ENCODE data around the gene ROBO1.

ROBO1 gene

DNA sequence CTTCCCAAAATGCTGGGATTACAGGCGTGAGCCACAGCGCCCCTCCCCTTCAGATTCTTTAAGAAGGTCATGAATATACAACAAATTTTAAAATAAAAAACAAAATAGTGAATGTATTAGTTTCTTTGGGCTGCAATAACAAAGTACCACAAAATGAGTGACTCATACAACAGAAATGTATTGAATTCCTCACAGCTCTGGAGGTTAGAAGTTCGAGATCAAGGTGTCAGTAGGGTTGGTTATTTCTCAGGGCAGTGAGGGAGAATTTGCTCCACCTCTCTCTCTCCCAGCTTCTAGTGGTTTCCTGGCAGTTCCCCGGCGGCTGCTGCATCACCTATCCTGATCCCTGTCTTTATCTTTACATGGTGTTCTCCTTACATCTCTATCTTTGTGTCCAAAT, 804.0 kb downstream of the ROBO1 start:
- no peak for DNase-seq

DNA sequence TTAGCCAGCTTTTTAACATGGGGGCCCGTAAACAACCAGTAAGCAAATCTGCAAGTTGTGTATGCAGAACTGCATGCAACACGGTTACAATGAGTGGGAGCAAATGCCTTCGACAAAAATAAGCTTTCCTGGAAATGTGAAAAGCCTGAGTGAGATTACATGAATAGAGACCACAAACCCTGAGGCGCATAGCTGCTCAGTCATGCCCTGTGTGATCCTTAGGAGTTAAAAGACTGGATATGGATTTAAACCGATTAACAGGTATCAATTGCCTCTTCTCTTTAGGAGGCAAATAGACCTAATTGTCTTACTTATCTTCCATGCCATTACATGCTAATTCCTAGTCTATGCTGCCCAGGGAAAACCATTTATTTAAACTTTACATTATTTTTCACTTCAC, 810.3 kb downstream of the ROBO1 start:
- no peak for DNase-seq

DNA sequence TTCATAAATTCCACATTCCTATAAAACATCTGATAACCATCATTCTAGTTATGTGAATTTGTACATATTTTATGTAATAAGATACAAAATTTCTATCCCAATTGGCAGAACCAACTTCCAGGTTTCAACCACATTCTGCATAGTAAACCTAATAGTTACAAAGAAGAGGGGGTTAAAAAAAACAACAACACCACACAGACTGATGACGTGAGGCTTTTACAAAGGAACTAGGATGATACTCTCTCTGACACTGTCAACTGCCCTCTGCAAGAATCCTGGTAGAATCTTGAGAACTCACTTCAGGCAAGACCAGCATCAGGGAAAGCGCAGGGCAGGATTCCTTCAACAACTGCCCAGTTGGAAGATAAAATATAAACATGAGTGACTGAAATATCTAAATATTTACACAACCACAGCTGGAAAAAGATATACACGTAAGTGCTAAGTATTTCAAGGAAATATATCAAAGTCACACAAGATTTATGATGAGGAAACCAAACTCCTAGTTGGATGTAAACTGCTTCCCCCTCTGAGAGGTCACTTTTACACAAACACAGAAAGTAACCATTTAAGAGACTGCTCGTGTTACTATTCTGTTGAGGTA, 816.4 kb downstream of the ROBO1 start:
- no peak for DNase-seq

DNA sequence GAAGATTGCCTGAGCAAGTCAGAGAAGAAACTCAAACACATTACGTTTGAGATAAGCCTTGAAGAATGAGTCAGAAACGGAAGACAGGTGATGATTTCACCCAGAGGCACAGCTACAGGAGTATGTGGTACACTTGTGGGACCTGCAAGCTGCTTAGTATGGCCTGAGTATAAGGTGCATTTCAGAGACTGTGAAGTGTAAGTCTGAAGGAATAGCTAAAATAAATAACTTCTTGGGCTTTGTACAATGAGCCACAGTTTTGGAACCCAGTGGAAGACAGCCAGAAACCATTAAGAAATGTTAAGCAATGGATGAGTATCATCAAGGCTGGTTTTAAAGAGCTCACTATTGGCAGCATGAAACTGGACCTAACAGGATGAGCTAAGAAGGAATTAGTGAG, 826.2 kb downstream of the ROBO1 start:
- DNase-seq = no peak

DNA sequence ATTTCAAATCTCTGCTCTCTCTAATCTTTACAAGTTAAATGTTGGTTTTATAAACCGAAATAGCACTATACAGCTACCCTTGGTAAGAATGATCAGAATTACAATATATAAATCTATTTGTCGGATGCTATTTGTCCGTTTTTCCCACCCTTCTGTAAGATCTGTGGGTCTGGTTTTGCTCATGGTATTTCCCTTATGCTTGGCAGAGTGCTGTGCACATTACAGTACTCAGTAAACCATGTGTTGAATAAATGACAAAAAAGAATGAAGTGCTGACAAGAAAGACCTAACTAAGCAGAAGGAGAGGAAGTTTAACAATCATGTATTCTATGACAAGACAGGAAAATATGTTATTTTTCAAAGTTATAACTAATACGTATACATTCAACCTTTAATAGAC, 827.2 kb downstream of the ROBO1 start:
- DNase-seq = no peak

DNA sequence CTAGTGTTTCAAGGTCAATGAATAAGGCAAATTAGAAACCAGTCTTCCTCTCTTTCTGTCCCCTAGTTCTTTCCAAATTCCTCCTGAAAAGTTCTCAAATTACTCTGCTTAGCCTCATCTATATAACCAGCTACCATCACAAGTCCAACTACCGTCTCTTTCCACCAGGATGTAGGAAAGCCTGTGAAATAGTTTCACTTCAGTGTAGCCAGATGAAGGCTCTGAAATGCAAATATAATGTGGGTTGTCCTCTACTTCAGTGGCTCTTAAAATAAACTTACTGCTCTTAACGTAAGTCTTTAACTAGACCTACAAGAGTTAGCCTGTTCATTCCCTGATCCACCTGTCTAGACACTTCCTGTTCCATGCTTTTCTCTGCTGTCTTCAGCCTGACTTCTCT, 827.7 kb downstream of the ROBO1 start:
- no peak for DNase-seq

DNA sequence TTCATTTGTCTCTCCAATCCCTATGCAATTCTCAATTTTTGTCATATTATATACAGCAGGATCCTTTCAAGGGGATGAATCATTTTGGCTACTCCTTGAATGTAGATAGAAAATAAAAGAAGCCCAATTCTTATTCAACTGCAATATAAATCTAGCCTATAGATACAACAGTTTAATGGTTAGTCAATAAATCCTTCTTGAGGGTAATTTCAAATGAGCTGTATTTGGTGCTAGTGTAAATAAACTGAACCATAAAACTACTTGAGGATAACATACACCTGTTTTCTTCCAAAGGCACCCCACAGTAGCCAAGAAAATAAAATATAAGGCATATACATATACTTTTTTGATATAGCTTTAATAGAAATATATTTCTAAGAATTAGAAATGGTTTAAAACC, 830.3 kb downstream of the ROBO1 start:
- DNase-seq = no peak

DNA sequence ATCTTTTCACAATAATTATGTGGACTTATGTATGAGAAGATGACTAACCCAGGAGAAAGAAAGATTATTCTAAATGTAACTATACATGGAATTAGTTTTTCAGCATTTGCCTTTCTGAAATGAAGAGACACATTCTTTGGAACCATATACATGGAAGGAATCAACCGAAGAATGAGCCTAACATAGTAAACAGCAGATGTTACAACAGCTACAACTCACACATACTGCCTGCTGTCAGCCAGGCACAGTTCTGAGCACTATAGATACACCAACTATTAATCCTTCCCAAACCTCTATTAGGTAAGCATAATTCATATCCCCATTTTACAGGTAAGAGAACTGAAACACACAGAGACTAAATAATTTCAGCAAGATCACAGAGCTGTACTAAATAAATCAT, 840.0 kb downstream of the ROBO1 start:
- no peak for DNase-seq

DNA sequence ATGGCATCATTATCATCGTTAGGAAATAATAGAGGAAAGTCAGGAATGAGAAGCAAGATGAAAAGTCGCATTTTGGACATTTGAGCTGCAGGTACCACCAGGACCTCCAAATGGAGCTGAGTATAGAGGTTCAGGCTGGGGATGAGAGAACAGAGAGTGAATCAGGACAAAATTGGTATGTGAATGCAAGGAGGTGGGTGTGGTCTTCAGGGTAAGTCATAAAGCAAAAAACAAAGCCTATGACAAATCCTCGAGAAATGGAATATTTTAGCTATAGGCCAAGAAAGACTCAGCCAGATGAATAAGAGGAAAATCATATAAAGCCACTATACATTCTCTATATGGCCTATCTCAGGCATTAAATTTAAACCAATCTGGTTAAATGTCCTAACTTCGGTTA, 841.3 kb downstream of the ROBO1 start:
- DNase-seq = no peak

DNA sequence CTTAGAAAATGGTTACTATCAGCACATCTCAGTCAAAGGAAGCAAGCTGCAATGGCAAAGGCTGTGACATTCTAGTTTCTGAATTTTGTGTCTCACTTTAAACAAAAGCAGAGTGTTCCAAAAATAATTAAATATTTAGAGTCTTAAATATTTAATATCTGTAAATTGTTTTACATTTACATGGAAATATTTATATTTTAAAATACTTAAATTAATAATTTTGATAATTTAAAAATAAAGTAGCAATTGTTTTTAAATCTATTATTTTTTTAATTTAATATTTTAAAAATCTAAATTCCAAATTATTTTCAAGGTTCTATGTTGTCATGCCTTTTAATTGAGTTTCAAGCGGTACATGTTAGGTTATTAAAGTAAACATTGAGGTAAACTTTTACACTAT, 843.1 kb downstream of the ROBO1 start:
- DNase-seq = no peak

DNA sequence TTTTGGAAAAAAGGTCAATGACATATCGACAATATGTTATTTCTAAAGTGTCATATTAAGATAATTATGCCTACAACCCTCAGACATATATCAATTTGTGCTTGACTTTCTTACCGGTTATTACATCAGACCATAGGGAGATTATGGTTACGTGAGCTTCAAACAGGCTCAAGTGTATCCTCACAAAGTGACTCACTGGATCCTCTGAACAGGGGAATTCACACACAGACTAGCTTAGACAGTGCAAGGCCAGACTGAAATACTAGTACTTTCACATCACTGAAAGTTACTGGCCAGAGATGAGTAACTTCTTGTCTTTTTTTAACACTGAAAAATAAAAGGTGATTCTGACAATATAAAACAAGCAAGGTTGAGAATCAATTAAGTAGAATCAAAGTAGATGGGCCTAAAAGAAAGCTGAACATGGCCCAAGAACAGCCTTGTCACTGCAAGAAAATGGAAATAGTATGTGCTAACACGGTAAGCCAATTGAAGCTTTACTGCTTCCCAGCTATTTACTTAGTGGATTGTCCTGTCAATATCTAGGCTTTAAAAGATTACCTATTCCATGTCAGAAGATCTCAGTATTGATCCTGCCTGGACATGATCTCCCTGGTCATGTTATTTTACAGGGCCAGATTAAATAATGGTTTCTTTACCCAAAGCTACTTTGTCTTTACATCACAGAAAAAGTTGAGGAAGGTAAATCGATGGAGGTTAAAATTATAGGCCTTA, 848.6 kb downstream of the ROBO1 start:
- no peak for DNase-seq

DNA sequence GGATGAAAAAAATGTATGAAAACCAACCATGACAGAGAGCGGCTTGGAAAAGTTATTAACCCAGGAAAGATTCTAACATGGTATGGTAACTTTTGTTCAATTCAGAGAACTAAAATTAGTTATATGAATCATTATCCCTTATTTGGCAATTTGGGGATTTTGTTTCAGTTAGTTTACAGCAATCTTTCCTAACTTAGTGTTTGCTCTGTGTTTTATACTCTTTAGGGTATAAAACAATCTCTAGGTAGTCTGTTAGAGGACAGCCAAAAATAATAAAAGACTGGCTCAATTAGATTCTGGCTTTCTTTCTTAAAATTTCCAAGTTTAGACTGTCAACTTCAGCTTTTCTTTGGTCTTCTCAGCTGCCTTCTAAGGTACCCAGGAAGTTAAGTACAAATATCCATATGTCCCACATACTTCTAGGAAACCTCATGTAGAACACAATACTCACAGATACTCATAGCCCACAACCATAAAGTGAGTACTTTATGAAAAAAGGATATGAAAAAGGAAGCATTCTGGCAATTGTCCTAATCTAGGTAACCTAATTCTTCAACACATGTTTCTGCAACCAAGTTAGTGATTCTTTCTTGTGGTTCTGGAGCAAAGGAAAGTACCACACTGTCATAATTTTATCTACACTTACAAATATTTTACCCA, 849.3 kb downstream of the ROBO1 start:
- DNase-seq = no peak

DNA sequence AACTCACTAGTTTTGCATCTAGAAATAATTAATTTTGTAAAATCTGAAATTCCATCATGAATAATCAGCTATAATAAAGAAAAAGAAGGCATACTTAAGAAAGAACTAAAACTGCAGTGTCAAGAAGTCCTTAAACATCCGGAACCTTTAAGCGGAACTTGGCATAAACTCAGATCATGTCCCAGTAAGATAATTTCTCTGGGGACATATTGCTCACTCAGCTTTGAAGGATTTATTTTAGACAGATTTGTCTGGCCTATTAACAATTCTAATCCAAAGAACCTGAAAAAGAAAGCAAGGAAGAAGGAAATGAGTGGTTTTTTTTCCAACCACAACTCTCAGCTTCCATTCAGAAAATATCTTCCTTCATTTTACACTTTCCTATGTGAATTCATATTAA, 850.3 kb downstream of the ROBO1 start:
- no peak for DNase-seq

DNA sequence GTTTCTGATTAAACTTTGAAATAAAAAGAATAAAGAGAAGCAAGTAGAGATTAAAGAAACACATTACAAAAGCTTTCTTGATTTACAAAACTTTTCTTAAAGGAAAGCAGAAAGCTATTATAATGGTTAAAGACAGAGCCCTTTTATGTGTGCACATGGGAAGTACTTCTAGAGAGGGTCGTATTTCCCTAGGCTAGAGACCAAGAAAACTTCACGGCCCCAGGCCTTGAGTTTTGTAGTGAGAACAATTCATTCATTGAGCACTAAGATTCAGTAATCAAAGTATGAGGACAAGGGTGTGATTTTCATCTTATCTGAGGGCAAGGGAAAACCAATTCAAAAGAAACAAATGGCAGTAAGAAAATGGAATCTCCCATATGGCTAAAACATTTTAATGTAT, 854.1 kb downstream of the ROBO1 start:
- DNase-seq = no peak

DNA sequence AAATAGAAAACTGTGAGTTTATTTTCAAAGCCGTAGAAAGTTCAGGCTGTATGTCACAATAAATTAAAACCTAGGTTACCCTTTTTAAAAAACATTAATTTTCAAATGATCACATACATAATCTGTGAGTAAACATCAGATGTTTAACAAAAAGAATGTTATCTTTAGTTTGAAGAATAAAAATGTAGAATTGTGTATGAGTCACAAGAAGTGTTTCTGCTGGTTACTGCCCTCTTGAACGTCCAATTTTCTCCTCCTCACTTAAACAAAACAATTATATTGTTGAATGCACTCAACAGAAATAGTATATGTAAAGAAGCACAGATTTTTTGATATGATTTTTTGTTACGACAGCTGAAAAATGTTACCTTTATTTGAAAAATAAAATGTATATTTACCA, 855.1 kb downstream of the ROBO1 start:
- DNase-seq = no peak

DNA sequence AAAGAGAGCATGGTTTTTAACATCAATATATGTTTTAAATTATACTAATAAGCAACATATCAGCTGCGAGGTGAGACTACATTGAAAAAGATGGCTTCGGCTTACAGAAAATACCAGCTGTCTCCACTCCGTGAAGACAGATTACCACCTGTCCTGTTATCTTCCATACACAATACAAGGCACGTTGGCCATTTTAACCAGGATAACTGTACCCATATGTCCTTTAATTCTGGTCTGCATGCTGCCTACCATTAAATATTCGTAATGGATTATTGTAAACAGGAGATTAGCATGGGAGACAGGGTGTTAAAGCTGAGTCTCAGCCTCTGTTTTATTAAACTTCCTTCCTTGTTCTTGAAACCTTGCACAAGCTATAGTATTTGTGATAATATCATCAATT, 855.5 kb downstream of the ROBO1 start:
- no peak for DNase-seq

DNA sequence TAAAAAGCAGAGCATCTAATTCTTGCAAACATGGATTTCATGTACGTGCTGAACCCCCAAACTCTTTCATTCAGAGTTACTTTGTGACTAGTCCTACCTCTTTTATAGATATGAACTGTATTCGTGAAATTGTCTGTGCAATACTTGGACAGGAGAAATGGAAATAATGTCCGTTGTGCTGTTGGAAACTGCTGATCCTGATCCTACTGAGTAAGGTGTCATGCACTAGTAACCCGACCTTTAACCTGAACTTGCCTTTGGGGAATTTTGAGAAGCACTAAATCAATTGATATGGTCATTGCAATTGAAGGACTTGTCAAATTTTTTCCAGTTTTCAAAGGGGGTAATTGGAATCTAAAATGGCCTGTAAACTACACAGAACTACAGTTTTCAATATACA, 856.4 kb downstream of the ROBO1 start:
- DNase-seq = no peak

DNA sequence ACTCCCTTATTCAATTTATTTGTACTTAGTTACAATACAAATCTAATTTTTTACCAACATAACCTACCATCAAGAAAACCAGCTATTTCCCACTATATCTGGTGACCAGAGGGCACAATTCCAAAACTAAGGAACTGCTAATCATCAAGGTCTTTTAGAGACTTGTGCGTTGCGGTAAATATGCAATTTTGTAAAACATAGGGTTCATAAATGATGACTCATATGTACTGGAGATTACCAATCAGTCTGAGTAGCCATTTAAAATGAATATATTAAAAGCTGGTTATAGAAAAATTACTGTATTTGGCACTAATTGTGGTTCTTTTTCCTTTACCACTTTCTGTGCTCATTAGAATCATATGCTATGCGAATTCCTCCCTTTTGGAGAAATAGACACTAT, 859.6 kb downstream of the ROBO1 start:
- no peak for DNase-seq

DNA sequence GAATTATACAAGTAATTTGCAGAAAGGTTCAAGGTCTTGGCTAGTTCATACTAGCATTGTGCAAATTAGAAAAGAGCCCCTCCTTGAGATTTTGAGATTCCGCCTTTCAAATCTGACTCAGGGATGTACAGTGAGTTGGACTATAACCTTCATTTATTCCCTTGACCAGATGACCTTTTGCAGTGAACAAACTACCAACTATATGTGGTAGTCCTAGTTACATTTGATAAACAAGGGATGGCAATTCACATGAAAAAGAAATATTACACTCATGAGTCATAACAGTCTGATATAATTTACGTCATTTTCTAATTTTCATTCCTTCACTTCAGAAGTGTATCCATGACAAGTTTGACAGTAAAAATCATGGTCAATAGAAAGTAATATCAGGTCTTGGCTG, 860.4 kb downstream of the ROBO1 start:
- no peak for DNase-seq

DNA sequence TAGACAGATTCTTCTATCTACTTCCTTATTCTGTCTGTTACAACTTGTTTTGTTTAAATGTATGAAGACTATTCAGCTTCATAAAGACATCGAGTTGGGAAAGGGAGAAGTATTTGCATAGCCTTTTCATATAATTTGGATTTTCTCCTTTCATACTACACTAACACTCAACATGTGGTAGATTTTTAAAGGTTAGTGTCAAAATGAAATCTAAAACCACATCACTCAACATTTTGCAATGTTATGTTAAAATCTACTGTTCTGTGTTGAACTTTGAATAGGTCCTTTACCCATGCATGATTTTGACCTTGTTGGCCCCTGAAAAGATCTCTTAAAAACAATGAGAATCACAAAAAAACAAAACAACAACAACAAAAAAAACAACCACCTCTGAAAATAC, 860.9 kb downstream of the ROBO1 start:
- no peak for DNase-seq

DNA sequence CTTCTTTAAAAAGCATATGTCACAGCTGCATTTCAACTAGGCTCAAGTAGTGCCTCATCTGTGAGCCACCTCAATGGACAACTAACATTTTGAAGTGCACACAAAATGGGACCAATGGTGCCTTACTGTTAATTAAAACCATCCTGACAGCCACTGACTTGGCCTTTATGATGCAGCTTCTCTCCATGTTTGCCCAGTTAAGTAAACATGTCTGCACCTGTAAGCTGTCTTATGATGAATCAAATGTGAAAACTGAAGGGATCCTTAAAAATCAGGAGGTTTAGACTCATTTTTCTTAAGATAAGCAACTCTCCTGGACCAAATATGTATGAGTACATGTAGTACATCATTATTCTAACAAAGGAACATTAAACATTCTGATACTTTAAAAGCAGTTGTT, 861.6 kb downstream of the ROBO1 start:
- DNase-seq = no peak

DNA sequence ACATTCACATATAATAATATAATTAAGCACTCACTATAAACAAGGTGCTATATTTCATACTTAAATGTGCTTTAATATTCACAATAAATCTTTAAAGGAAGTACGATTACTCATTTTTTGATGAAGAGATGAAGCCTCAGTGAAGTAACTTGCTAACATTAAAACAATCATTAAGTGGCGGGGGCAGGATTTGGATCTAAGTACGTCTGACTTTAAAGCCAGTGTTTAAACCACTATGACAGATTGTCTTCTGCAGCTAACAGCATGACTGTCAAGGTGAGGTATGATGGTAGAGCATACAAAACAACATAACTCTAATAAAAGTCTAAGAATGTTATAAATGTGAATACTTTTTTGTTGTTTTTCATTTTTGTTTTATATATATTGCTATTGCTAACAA, 862.1 kb downstream of the ROBO1 start:
- no peak for DNase-seq

DNA sequence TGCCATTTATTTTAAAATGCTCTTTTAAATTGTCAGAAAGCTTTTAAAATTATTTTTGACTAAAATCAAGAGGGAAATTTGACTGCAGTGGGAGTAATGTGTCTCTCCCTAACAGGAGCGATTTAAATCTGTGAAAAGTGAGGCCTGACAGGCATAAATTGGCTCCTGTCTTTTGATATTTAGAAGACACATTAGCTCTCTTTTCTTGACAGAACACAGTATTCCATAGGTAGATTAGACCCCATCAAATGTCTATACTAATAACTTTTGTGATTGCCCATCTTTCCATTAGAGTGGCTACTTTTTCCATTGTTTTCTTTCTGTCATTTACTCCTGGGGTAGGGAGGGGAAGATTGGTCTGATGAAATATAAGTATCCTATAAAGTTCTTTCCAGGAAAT, 866.3 kb downstream of the ROBO1 start:
- no peak for DNase-seq

DNA sequence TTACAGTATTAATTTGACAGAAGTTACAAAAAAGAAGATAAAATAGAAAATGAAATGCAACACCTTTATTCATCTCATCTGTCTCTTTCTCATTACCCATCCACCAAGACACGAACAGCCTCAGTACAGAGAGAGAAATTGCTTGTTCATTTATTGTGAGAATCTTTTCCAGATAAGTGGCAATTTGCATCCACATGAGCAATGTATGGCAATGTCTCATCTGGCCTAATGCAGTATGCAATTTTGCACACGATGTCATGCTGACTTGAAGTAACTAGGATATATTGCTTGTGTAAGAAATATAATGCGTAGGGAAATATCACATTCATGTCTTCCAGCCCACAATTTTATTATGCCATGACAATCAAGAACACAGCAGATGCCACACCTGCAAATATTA, 866.9 kb downstream of the ROBO1 start:
- no peak for DNase-seq

DNA sequence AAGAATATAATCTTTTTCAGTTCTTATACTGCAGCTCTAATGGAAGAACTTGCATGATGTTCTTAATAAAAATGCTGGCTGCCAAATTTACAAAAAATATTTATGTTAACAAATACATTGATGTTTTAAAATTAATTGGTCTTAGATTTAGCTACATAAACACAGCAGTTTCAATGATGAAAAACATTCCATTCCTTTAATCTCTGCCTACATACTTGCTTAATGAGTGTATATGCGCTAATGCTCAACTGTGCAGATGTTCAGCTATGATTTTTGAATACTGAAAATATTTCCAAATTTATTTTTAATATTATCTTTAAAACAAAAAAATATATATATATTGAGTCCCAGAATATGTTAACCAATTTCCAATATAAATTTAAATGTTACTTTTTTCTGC, 867.4 kb downstream of the ROBO1 start:
- no peak for DNase-seq

Data from cerebellar nuclear complex (tissue), 1 donor.